HG03103 (cell line): ENCODE results near the gene CDT1.

Source experiments
- ATAC-seq: cut with Tn5 transposase; IDR thresholded peaks from one replicate; pipeline ENCODE4 v1.9.1; 2021; ENCODE audit warnings: low read depth; ENCODE audit not compliant: unreplicated experiment

The CDT1 gene

GRCh38 chr16:88834670-88835069, 31.1 kb downstream of the CDT1 start:
- ATAC-seq: no peak

DNA sequence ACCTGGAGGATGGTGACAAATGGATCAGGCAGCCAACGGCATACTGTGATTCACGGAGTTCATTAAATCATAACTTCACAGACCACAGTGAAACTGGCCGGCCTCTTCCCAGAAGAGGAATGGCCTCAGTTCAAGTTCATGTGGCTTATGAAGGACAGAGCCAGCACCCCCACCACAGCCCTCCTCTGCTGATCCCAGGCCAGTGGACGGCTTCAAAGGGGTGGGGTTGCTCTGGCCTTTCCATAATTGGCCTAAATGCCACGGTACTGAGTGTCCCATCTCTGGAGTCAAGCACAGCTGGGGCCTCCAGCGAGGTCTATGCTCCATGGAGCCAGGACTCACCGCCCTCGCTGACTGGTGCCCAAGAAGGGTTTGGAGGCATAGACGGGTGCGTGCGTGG, 31.8 kb downstream of the CDT1 start:
- ATAC-seq: no peak

GRCh38 chr16:88835818-88836217, 32.2 kb downstream of the CDT1 start:
- no peak for ATAC-seq

DNA sequence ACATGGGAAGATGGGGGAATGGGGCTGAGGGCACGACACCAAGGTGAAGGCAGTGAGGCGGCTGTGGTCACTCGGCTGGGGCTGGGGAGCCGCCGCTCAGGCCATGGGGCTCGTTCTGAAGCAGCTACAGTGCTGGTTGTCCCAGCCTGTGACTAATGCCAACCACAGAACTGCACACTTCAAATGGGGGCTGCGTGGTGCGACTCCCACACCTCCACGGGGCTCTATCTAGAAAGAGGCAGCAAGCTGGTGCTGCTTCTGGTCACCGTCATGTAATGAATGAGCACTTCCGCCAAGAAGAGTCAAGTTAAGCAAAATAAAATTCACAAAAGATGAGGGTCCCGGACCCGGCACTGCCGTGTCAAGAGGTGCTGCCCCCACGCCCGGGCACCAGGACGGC, 33.2 kb downstream of the CDT1 start:
- ATAC-seq: no peak

DNA sequence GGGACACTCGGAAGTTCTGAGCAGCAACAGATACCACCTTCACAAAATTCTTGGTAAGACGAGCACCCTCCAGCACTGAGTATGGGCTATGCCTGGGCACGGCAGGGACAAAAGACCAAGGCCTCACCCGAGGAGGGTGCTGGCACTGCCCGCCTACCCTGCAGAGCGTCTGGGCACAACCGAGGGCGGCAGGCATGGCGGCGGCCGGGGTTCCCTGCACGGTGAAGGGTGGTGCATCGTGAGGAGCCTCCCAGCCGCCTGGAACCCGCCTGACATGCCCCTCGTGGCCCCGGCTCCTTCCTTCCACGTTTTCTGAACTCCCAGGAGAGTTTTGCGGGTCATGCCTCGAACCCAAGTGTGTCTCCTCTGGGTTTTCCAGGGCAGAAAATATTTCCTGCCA, 34.2 kb downstream of the CDT1 start:
- no peak for ATAC-seq

DNA sequence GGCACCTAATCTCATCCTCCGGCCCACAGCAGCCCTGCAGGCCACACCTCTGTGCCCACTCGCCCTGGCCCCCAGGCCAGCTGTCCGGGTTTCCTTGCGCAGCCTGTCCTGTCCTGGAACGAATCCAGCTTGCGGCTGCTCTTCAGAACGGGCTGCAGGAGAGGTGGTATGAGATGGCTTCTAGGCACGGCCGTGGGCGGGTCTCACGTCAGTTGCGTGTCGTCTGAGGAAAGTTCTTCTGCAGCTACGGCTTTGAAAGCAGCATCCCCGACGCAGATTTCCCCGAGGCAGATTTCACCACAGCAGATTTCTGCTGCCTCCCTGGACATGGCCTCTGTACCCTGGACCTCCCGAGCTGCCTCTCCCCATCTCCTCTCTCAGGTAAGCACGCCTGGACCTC, 35.0 kb downstream of the CDT1 start:
- no peak for ATAC-seq

- no peak for ATAC-seq
These were observed 35.5 kb downstream of the CDT1 start for GRCh38 chr16:88839026-88839529.

- ATAC-seq: no peak
These were observed 36.4 kb downstream of the CDT1 start for GRCh38 chr16:88839745-88840599.

DNA sequence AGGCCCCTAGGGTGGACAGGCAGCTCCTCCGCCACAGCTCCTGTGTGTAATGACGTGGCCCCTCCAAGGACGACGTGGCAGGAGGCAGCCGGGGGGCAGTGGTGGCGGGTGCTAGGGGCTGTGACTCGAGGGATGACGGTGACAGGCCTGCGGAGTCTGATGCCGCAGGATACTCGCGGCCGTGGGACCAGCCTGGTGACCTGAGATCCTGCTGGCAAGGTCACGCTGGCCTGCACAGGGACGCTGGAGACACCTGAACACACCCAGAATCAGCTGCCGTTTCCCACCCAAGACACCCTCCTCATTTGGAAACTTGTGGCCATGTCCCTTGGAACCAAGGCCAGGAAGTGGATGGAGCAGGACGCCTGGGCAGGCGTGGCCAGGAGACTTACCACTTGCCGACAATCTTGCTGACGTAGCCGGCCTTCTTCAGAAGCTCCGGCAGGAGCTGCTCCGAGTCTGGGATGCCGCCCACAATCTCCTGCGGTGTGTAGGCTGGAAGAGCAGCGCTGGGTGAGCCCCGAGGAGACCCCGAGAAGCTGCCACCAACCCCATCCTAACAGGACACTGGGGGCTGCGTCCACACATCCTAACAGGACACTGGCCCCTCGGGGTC, 37.1 kb downstream of the CDT1 start:
- ATAC-seq: no peak

GRCh38 chr16:88841521-88842307, 38.1 kb downstream of the CDT1 start:
- no peak for ATAC-seq

- ATAC-seq: no peak
These were observed 38.7 kb downstream of the CDT1 start for GRCh38 chr16:88842308-88842756.

- no peak for ATAC-seq
These were observed 39.2 kb downstream of the CDT1 start for GRCh38 chr16:88842806-88843205.

DNA sequence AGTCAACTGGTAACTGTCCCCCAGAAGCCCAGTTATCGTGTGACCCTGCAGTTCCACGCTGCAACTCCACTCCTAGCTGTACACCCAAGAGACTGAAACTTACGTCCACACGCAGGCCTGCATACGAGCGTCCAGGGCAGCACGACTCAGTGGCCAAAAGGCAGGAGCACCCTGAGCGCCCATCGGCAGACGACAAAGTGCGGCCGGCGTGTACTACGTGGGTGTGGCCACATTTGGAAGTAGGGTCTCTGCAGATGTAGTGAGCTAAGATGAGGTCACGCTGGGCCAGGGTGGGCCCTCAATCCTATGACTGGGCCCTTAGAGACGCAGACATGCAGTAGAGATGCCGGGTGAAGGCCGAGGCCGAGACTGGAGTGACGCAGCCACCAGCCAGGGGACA, 39.7 kb downstream of the CDT1 start:
- no peak for ATAC-seq

DNA sequence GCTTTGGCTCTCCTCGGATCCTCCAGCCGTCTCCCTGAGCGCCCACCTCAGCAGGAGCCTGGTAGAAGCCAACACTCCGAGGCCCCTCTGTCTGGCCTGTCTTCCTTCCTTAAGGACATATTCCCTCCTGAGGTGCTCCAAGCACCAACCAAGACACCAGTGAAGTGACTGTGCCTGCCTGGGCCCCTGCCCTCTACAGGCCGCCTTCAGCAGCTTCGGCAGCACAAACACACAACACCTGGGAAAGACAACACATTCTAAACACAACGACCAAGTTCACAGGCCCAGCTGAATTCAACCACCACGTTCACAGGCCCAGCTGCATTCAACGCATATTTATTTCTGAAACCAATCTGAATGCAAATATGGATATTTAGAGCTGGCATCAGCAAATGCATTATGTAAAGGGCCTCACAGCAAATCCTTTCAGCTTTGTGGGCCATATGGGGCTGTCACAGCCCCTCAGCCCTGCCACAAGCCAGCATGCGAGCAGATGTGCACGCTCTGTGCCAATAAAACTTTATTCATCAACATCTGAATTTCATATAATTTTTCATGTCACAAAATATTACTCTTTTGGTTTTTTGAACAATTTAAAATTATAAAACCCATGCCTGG, 40.9 kb downstream of the CDT1 start:
- ATAC-seq: no peak

GRCh38 chr16:88846088-88846487, 42.5 kb downstream of the CDT1 start:
- no peak for ATAC-seq

- ATAC-seq: no peak
These were observed 44.1 kb downstream of the CDT1 start for GRCh38 chr16:88847654-88848053.

GRCh38 chr16:88848557-88848956, 45.0 kb downstream of the CDT1 start:
- no peak for ATAC-seq

GRCh38 chr16:88850531-88851199, 47.1 kb downstream of the CDT1 start:
- no peak for ATAC-seq

GRCh38 chr16:88851616-88852015, 48.0 kb downstream of the CDT1 start:
- no peak for ATAC-seq

DNA sequence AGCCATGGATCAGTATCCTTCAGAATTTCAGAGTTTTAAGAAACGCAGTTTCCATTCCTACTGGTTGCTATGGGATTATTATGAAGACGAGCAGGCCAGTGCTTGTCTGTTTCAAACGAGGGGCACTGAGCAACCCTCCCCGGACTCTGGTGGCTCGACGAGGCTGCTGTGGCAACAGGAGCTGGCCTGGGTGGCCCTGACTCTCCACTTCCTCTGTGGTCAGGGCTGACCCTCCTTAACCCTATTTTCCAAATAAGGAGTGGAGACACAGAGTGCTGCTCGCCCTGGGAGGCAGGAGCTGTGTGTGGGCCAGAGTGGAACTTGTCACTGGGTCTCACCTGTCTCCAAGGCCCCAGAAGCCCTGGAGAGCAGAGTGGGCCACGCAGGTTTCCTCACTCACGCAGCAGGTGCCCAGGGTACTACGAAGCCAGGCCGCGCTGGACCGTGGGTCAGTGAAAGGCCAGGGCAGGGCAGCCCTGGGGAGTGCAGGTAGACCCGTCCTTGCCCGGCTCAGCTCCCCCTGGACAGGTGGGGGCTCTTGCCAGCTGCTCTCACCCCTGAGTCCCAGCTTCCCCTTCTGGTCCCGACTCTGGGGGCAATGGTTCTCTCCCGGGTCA, 49.8 kb downstream of the CDT1 start:
- ATAC-seq: no peak
